ENCODE data around the gene TEX30.
"Not testable (repeated sequence)": the region's sequence is repeated elsewhere in the genome, so short reads cannot be mapped to it uniquely, and the experiment has no call there.

The TEX30 gene

DNA sequence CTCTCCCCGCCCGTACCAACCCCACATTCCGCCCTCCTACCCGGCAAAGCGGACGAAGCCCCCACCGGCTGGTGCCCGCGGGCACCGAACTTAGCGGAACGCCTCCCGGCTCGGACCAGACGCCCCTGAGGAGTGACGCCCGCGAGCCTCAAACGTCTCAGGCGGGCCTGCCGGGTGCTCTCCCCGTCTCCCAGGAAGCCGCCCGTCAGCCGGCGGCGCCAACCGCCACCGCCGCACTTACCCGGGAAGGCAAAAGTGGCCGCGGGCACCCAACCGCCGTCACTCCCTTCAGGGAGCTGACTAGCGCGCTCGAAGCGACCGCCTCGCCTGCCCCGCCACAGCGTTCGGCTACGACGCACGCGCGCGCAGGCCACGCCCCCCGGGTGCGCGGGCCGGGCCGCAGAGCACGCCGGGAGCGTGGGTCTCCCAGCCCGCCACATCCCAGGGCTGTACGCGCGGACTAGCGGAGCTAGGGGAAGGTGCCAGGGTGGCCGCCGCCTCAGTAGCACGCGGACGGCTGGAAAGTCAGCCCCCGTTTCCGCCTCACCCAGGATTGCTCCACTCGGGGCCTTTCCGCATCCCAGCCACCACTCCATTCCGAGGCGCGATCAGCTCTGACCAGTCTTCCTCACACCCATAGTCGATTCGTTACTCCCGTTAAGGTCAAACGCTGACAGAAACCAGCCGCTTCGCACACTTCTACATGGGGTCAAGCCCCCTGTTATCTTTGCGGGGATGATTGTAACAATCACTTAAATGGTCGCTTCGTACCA is at the start of gene TEX30:
Gene TEX30 (minus strand): TSS at position 346 of the 773 bp plus-strand sequence. CDS start 3,760 bp downstream, outside the sequence.
- DNase-seq = peak; percentile 92

DNA sequence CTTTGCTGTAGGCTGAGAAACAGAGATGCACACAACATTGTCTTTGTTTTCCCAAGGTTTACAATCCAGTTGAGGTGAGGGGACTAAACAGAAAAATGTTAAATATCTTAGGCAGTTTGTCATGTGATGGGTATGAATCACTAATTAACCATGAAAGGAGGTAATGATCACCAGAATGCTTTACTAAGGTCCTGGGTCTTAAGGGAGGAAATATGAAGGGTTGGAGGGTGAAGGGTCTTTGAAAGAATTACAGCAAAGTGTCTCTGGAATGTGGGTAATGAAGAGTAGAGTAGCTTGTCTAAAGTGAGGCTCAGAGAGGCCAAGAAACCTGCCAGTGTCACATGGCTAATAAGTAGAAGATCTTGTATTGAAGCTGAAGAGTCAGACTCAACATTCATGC is 44.3 kb upstream of the TEX30 start:
- DNase-seq = no peak

DNA sequence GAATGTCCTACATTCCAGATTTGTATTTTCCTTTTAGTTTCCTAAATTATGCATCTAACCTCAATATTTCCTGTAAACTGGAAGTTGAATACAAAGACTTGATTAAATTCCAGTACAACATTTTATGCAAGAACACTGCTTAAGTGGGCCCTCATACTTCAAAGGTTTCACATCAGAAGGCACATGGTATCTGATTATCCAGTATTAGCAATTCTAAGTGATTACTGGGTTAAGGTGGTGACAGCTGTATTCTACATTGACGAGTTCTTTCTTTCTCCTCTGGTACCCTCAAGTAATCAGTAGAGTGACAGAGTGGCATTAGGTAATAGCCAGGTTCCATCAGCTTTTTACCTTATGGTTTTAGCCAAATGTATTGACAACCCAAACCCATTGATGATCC is 43.7 kb upstream of the TEX30 start:
- DNase-seq = no peak

DNA sequence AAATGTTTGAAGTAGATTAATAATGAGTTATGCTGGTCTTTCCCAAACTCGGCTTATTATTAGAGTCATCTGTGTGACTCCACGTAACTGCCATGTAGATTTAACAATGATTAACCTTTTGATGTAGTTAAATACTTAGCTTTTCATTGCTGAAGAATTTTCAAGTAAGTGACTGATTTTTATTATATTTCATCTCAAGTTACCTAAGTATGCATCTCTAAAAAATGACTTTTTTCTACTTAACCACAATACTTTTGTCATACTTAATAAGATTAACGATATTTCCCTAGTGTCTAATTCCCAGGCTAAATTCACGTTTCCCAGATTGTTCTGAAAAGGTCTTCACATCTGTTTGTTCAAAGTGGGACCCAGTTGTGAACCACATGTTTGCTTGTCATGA is 43.1 kb upstream of the TEX30 start:
- DNase-seq = no peak

DNA sequence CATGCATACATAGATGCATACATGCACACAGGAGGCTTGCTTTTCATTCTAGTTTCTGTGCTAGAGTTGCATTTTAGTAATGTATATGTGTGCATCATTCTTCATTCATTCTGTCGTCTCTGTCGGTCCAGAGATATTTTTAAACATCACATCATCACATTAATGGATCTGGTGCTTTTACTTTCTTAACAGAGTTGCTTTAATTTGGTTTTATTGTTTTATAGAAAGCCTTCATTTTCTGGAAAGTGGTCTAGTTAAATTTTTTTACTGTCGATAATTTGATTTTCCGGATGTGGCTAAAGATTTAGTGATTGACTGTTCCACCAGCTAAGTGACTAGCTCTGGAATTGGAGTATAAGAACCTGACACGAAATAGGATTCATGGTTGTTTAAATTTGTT is 42.2 kb upstream of the TEX30 start:
- no peak for DNase-seq

DNA sequence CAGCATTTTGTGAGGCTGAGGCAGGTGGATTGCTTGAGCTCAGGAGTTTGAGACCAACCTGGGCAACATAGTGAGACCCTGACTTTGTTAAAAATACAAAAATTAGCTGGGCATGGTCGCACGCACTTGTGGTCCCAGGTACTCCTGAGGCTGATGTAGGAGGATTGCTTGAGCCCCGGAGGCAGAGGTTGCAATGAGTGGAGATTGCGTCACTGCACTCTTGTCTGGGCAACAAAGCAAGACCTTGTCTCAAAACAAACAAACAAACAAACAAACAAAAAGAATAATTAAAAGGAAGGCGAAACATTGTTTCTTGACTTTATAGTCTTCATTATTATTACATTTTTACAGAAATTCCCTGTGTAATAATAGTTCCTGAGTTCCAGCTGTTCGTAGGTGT is 41.2 kb upstream of the TEX30 start:
- DNase-seq = no peak

DNA sequence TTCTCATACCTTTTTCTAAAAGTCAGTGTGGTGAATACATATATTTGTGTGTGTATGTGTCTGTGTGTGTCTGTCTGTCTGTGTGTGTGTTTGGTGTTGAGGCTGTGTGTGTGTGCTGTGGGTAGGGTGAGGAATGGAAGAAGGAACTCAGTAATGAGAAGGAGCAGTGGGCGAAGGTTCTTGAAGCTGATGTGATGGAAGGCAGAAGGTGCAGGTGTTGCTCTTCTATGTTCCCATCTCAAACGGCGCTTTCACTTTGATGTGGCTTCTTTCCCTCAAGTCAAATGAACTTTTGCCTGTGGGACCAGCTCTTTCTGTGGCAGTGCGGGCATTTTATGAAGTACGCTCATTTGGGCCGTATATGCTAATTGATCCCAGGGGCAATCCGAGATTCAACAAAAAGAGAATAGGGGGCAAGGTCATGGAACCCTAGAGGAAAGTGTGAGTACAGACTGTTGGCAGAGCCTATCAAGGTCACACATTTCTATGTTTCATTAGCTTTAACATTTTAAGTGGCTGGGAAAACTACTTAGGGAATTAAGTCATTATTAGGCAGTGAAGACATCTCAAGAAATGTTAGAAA is 40.5 kb upstream of the TEX30 start:
- DNase-seq = no peak

DNA sequence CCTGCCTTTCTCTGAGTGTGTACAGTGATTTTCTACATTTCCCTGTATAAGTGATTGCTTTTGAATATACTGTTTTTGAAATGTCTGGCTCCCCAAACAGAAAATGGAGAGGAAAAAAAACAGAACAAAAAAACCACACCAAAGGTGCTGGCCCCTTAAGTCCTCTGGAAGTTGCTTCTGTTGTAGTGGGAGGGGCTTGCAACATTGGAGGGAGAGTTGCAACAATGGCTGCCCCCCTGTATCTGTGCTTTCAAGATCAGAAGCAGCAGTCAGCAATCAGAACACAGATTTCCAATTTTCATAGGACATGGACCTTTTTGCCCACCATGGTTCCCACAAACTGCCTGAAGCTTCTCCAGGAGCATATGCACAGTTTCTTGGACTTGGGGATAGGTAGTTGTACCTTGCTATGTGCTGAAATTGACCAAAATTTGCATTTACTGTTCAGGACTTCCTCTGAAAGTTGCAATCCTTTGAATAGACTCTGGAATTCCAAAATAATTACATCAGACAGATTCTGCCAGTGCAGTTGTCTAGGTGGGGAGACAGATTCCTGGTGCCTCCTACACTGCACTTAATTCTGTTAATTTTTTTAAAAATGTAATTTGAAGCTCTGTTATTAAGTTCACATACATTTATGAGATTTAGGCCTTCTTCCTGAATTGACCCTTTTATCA is 39.2 kb upstream of the TEX30 start:
- DNase-seq = no peak

DNA sequence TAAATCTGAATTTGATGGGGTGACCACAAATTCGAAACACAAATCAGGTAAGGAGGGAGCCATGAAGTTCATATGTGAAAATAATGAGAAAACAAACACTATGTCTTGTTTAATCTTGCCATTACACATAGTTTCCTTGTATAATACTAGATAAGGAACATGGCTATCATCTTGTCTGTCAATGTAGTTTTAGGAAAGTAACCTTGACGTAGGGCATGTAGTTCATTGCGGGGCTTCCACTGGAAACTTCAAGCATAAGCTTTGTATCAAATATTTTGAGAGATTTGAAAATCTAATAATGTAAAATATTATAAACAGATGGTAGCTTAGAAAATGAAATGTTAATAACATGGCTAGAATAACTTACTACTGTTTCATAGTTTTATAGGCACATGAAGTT is 34.1 kb upstream of the TEX30 start:
- no peak for DNase-seq

DNA sequence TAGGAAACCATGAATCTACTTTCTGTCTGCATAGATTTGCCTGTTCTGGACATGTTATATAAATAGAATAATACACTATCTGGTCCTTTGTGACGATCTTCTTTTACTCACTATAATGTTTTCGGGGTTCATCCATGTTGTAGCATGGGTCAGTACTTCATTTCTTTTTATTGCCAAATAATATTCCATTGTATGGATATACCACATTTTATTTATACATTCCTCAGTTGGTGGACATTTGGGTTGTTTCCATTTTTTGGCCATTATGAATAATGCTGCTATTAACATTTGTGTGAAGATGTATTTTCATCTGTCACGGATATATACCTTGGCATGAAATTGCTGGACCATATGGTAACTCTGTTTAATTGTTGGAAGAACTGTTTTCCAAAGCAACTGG is 32.1 kb upstream of the TEX30 start:
- DNase-seq = no peak

DNA sequence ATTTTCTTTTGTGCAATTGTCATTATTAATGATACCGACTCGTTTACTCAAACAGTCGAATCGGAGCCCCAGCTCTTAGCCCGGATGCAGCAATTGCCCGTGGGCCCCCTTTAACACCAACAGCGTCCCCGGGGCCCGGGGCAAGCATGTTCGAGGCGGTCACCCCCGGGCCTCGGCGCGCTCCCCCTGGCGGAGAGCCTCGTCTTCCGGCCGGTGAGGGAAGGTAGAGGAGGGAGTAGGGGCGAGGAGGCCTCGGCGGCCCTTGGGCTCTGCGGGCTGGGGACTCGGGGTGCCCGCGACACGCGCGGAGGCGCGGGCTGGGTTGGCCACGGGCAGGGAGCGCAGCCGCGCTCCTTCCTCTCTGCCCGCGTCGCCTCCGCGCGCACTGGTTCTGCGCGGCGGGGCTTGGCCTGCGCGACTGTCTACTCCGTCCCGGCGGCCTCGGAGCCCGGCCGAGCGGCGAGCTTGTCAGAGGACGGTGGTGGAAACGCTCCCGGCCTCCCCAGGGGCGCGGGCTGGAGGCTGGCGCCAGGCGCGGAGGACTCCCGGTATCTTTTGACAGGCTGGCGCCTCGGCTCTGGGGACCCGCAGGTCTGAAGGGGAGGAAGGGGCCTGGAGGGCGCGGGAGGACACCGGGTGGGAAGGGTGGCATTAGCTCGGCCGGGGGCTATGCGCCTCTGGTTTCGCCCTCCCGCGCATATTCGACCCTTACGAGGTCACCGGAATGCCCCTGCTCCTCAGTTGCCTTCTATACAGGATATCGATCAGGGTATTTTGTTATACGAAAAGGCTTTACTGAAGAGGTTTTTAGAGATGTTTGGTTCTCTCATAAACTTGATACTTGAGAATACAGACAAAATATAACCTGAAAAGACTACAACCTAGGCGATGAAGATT is 26.8 kb upstream of the TEX30 start:
- peak; percentile 88 for DNase-seq

DNA sequence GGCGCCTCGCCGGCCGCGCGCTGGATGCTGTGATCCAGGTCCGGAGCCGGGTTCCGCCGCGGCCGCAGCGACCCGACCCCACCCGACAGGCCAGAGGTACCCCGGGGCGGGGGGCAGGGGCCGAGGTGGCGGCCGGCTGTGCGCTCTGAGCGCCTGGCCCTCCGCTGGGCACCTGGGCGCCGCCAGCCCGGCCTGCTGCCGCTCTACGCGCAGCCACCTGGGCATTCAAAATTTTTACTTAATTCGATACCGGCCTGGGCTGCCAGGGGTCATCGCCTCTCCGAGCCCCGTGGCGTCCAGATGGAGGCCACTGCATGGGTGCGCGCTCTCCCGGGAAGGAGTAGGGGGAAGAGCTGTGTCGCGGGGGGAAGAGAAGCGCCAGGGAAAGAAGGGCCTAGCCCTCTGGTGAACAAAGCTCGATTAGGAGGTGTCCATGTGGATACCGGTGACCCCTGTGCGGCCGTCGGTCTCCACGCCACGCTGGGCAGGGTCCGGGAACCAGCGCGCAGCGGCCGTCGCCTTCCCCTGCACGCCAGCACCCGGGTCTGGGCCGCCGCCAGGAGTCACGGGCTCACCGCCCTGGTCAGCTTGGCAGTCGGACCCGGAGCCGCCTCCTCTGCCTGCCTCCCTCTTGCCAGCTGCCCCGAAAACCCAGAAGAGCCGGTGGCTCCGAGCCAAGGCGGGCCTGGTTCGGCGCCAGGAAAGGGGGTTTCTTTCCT is 26.0 kb upstream of the TEX30 start:
- peak; percentile 66 for DNase-seq

DNA sequence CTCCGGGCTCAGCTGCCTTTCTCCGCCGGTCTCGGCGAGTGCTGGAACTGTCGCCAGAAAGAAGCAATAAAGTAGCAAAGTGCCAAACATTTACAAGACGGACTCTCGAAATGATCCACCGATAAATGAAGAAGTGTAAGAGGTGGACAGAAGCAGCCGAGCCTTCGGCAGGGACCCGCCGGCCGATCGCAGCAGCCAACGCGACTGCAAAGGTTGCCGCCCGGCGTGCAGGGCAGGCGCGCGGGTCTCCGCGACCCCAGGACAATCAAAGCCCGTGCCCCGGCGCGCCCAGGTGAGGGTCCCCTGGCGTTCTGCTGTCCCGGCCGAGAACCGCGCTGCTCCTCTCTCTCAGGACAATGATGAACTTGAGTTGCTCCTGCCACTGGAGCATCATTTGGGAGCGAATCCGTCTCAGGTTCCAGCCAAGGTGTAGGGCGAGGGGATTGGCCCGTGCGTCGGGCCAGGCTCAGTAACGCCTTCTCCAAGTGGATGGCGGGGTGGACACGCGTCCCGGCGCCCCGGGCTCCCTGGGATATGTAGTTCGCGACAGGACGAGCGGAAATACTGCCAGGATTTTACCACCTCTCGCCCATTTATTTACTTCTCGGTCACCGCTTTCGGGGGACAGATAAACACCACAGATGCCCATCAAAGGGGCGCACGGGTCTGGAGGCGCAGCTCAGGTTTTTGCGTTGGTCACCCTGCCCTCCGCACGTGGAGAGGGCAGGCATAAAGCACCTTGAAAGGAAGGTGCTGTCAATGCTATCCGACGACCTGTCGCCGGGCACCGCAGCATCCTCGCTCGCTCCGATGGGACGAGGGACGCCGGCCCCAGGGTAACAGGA is 25.2 kb upstream of the TEX30 start, which contains the start of the genes BIVM and POGLUT2:
Gene BIVM (plus strand): TSS at position 539 of the 845 bp plus-strand sequence. CDS start 8,149 bp downstream, outside the sequence.
Gene POGLUT2 (minus strand): TSS at position 396 of the 845 bp plus-strand sequence. CDS start 306 bp downstream, at position 90.
- DNase-seq = peak; percentile 94

DNA sequence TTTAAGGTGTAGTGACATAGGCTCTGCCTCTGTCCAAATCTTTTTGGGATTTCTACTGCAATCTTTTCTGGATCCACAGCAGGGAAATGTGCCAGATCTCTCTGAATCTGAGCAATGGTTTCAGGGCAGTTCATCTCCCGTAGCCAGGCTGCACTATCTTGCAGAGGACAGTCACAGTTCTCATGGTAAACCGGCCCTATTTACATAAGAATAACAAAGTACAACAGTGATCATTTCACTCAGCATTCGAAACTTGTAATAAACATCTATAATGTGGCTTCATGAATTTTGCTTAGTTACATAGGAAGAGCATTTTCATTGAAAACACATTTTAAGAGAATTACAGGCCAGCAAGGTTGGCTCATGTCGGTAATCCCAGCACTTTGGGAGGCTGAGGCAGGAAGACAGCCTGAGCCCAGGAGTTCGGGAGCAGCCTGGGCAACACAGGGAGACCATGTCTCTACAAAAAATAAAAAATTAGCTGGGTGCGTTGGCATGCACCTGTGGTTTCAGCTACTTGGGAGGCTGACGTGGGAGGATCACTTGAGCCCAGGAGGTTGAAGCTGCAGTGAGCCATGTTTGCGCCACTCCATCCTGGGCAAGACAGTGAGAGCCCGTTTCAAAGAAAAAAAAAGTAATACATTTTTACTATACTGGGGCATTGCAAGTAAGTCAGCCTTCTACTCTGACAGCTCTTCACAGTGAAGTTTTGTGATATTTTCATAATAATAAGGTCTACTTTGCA is 20.2 kb upstream of the TEX30 start:
- no peak for DNase-seq

DNA sequence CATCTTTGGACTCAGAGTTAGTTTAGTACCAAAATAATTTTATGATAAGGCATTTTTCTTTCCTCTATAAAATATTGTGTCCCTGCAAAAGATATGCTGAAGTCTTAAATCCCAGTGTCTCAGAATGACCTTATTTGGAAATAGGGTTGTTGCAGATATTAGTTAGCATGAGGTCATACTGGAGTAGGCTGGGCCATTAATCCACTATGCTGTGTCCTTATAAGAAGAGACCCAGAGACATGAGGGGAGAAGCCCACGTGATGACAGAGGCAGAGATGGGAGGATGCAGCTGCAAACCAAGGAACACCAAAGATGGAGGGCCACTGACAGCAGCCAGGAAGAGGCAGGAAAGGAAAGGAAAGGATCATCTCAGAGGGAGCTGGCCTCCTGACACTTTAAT is 18.8 kb upstream of the TEX30 start:
- DNase-seq = no peak

DNA sequence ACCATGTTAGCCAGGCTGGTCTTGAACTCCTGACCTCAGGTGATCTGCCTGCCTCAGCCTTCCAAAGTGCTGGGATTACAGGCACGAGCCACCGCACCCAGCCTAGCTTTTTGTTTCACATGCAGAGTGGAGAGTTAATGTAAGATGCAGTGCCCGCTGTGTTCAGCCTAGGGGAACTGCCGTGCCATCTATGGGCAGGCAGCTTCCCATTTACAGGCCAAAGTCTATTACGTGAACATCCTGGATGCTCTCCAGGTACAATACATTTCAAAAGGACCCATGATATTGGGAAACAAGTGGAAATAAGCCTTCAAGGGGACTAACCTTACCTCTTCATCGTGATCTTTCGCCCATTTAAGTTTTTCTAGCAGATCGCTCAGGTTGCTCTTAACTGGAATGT is 15.1 kb upstream of the TEX30 start:
- no peak for DNase-seq

DNA sequence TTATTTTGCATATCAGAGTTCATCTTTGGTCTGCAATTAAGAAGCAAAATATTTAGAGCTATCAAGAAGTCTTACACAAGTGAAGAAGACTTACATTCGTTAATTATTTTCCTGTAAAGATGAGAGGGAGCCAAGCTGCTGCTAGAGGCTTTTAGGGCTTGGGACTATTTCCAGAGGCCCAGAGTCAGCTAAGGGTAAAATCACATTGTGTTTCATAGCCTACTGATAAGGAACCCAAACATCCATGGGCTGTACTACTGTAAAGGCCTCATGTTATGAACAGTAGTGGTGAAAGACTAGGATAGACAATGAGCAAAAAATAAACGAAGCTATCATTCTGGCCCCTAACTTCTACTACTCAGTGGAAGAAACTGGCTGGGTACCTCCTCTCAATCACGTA is 10.9 kb upstream of the TEX30 start:
- no peak for DNase-seq

DNA sequence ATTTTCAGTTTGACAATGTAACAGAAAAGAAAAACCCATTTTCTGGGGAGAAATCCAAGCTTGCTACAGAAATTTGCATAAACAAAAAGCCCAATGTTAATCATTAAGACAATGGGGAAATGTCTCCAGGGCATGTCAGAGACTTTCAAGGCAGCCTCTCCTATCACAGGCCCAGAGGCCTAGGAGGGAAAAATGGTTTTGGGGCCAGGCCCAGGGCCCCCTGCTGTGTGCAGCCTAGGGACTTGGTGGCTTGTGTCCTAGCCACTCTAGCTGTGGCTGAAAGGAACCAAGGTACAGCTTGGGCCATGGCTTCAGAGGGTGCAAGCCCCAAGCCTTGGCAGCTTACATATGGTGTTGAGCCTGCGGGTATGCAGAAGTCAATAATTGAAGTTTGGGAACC is 8.0 kb upstream of the TEX30 start:
- no peak for DNase-seq

DNA sequence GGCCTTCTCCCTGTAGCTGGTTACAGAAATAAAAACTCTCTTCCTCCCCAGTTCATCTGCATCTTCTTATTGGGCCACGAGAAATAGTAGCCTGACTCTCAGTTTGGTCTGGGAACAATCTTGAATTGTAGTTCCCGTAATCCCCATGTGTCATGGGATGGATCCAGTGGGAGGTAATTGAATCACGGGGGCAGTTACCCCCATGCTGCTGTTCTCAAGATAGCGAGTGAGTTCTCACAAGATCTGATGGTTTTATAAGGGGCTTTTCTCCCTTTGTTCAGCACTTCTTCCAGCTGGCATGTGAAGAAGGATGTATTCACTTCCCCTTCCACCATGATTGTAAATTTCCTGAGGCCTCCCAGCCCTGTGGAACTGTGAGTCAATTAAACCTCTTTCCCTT is 7.1 kb upstream of the TEX30 start:
- not testable (repeated sequence) for DNase-seq

DNA sequence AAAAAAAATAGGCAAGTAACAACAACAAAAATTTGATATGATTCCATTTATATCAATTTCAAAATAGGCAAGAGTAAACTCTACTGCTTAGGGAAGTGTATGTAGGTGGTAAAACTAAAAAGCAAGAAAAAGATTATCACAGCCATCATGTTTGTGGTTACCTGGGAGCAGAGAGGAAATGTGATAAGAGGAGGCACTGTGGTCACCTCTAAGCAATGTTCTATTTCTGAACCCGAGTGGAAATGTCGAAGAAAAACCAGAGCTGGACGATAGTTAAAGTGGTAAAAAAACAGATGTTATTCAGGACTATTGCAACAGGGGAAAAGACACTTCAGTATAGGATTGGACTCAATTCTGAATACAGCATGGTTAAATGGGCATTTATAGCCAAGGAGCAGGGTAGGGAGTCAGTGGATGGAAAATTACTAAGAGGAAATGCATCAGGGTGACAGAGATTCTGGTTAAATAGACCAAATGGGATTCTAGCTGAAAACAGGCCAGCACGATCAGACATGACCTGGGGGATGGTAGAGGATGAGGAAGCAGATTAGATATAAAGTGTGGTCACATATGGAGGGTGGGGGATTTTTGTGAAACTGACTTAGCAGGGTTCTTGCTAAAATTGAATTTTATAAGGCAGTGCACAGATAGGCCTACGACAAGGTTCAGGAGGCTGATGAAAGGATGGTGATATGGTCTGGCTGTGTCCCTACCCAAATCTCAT is 6.0 kb upstream of the TEX30 start:
- no peak for DNase-seq

Data from left hindlimb (tissue), 1 donor.